GM15510 (cell line): Measurements from ENCODE around the gene WDR82.

Experiments used
- POLR2A ChIP-seq: IDR thresholded peaks from 3 replicates; pipeline ENCODE4 v1.6.1; 2011; ENCODE audit warnings: borderline replicate concordance; ENCODE audit not compliant: insufficient read length; ENCODE audit errors: extremely low read depth

Gene WDR82, protein sequence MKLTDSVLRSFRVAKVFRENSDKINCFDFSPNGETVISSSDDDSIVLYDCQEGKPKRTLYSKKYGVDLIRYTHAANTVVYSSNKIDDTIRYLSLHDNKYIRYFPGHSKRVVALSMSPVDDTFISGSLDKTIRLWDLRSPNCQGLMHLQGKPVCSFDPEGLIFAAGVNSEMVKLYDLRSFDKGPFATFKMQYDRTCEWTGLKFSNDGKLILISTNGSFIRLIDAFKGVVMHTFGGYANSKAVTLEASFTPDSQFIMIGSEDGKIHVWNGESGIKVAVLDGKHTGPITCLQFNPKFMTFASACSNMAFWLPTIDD

DNA sequence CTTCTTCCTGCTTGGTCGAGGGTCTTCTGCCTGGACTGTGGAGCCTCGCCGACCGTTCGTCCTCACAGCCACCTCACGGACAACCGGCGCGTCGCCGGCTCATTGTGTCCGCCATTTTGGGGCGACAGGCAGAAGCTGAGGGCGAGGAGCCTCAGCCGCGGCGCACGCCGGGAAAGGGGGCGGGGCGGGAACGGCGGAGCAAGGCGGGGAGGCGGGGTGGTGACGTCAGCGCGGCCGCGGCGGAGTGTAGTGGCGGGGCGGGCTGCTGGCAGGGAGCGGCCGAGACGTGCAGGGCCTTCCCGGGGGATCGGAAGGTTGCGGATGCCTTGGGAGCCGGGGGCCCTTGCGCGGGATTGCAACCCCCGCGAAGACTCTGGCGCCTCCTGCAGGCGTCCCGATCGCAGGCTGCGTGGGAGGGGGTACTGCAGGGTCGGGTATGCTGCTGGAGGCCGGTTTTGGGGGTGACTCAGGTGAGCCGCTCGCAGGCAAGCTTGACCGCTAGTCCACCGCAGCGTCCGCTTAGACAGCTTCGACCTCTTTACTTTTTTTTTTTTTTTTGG, at the start of gene WDR82:
TSS of gene WDR82 (minus strand) at position 140 of the 560 bp plus-strand sequence. CDS start 288 bp downstream, outside the sequence.
- peak; percentile 96 for TF ChIP-seq POLR2A

DNA sequence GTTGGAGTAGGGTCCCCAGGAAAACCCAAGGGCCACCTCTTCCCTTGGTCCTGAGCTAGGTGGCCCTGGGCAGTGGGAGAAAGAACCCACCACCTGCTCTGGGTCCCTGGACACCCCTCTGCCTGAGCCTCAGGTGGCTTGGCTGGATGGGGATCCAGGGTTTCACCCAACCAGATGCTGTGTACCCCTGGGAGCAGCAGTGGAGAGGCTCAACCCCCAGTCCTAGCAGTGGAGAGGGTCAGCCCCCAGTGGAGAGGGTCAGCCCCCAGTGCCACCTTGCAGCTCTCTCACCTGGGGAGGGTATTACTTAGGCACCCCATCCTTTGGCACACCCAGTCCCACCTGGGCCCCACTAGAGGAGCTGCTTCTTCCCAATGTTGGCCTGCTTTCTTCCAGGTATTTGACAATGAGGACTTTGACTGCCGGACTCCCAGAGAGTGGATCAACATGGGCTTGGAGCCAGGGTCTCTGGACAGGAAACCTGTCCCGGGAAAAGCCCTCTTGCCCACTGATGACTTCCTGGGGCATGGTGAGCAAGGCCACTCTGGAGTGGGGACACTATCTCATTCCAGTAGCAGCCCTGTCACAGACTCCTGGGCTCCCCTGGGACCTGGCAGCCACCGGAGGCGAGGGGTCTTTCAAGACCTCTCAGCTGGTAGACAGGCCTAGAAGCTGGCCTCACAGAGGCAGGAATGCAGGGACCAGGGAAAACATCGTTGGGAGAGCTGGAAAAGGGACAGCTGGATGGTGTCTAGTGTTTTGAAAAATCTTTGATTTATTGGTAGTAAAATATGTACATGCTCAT, 49.2 kb upstream of the WDR82 start:
- no peak for TF ChIP-seq POLR2A

GRCh38 chr3:52326976-52327375, 48.5 kb upstream of the WDR82 start:
- no peak for TF ChIP-seq POLR2A

DNA sequence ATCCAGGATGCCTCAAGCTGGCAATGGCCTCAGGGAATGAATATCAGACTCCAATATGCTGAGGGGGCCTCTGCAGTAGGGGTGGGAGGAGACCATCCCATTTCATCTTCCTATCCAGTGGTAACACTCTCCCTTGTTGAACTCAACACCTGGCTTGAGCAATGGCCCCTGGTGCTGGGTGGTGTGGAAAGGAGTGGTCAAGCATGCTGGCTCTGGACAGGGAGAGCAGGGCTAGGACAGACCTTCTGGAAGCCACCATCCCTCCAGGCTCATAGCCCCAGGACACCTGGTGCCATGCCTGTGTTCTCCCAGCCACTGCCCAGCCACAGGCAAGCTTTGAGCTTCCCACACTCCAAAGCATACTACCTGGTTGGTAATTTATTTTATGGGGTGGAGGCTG, 47.2 kb upstream of the WDR82 start:
- no peak for TF ChIP-seq POLR2A

- TF ChIP-seq POLR2A, result no peak
Measured at GRCh38 chr3:52324676-52325075, 46.2 kb upstream of the WDR82 start.

GRCh38 chr3:52323526-52324295, 45.3 kb upstream of the WDR82 start:
- TF ChIP-seq POLR2A, result no peak

- TF ChIP-seq POLR2A, result no peak
Measured at GRCh38 chr3:52322466-52322865, 44.0 kb upstream of the WDR82 start.

DNA sequence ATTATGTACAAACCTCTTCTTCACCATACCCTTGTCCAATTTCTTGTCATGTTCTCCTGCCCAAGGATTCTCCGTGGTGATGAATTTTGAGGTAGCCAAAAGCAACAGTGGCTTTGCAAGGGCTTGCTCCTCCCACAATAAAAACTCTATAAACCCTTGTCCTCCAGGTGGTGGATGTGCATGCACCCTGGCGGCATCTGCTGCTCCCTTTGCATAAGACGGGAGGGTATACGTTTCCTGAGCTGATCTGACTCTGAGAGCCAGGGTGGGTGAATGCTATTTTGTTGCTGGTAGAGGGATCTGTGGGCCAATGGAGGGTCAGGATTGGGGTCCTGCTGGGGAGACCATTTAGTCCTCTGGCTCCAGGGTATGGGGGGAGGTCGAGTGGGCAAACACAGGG, 43.0 kb upstream of the WDR82 start:
- TF ChIP-seq POLR2A, result no peak

- no peak for TF ChIP-seq POLR2A
Measured at GRCh38 chr3:52319921-52320595, 41.6 kb upstream of the WDR82 start.

- TF ChIP-seq POLR2A, result no peak
Measured at GRCh38 chr3:52318186-52318816, 39.9 kb upstream of the WDR82 start.

DNA sequence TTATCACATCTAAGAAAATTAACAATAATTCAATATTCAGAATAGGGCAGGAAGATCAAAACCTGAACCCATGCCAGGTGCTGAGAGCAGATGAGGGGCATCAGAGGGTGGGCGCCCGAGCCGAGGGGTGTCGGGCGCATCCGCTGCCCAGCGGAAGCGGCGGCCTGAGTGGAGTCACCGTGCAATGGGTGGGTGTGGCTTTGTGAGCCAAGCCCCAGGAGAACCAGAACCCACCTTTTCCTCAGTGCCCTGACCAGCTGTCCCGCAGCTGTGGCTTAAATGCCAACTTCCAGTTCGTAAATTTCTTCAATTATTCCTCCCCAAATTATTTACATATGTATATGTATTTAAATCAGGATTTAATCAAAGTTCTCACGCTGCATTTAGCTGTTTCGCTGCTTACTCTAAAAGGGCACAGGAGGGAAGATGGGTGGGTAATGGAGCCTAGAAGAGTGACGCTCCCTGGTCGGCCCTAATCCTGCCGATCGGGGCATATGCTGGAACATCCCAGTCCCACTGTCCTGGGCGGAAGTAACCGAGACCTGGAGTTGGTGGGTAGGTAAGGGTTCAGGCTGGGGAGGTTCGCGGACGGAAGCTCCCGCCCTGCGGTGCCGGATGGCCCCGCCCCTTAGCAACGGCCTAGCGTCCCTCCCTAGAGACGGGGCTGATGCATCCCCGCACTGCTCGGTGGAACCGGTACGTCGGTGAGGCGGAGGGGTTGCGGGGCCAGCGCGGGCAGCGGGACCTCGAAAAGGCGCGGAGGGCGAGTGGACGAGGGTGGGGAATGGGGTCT, 39.0 kb upstream of the WDR82 start:
- no peak for TF ChIP-seq POLR2A

GRCh38 chr3:52315977-52316764, 37.7 kb upstream of the WDR82 start, which contains the start of gene DNAH1:
Gene DNAH1, plus strand, starts transcription at chr3:52316319. Its CDS starts 6,124 bp downstream, at chr3:52322443.
- no peak for TF ChIP-seq POLR2A
